OCI-LY1 (cell line): Measurements from ENCODE around the gene FBXW11.

ENCODE experiments used
- CTCF ChIP-seq: fragments of 200-600 bp; sonication (generic), shearing (Covaris generic); IDR thresholded peaks from 2 replicates; pipeline ENCODE4 v1.5.1; 2017; ENCODE audit warnings: mild to moderate bottlenecking, antibody characterized with exemption, low read length, moderate library complexity, mixed read lengths
- EZH2 ChIP-seq: fragments of 200-600 bp; sonication (generic), shearing (Covaris generic); IDR thresholded peaks from 2 replicates; pipeline ENCODE4 v1.8.0; 2017; ENCODE audit warnings: borderline replicate concordance, mixed run types, mild to moderate bottlenecking, antibody characterized with exemption, low read length, moderate library complexity, mixed read lengths

- TF ChIP-seq CTCF (no peak), EZH2 (no peak)
Measured at GRCh38 chr5:171855798-171856763, 150.4 kb downstream of the FBXW11 start.
